OCI-LY3 (cell line): Measurements from ENCODE around the gene DUSP7.

Experiments
- H2AFZ ChIP-seq: fragments of 200-600, 300-600 bp; shearing (Covaris generic); 2 replicates; pipeline ENCODE4 v1.6.0; 2014; ENCODE audit warnings: antibody characterized with exemption, low read depth, low read length
- H3K27ac ChIP-seq: fragments of 200-600, 300-600 bp; sonication (generic); 2 replicates; pipeline ENCODE4 v1.5.1; 2014; ENCODE audit warnings: mild to moderate bottlenecking, low read length, moderate library complexity, mixed read lengths
- H3K27me3 ChIP-seq: fragments of 200-600, 300-600 bp; sonication (generic); 2 replicates; pipeline ENCODE4 v1.6.1; 2014; ENCODE audit warnings: low read depth, low read length, mixed read lengths
- H3K36me3 ChIP-seq: fragments of 200-600, 300-600 bp; sonication (generic); replicated peaks from 2 replicates; pipeline ENCODE3; 2014; ENCODE audit warnings: low read depth, low read length, mixed read lengths
- H3K4me1 ChIP-seq: fragments of 300-600, 200-600 bp; sonication (generic); 2 replicates; pipeline ENCODE4 v1.6.1; 2014; ENCODE audit warnings: low read length, mixed read lengths
- H3K4me2 ChIP-seq: fragments of 200-600, 300-600 bp; sonication (generic); 2 replicates; pipeline ENCODE4 v1.6.1; 2014; ENCODE audit warnings: low read length, mixed read lengths
- H3K4me3 ChIP-seq: fragments of 300-600, 200-600 bp; sonication (generic); 2 replicates; pipeline ENCODE4 v1.5.1; 2014; ENCODE audit warnings: antibody characterized with exemption, mild to moderate bottlenecking, low read length, moderate library complexity
- H3K79me2 ChIP-seq: fragments of 300-600, 200-600 bp; shearing (Covaris generic); 2 replicates; pipeline ENCODE4 v1.6.1; 2014; ENCODE audit warnings: mild to moderate bottlenecking, low read length, mixed read lengths
- H3K9ac ChIP-seq: fragments of 300-600, 200-600 bp; shearing (Covaris generic); 2 replicates; pipeline ENCODE4 v1.6.0; 2014; ENCODE audit warnings: mild to moderate bottlenecking, low read length, moderate library complexity
- H3K9me3 ChIP-seq: fragments of 200-600, 300-600 bp; shearing (Covaris generic); 2 replicates; pipeline ENCODE4 v1.6.1; 2014; ENCODE audit warnings: low read length, mixed read lengths; ENCODE audit not compliant: insufficient read depth
- H4K20me1 ChIP-seq: fragments of 200-600, 300-600 bp; sonication (generic); 2 replicates; pipeline ENCODE4 v1.6.1; 2016; ENCODE audit warnings: low read length, mixed read lengths; ENCODE audit not compliant: insufficient read depth
- CTCF ChIP-seq: fragments of 200-600, 300-600 bp; sonication (generic); IDR thresholded peaks from 2 replicates; pipeline ENCODE4 v1.5.1; 2014; ENCODE audit warnings: antibody characterized with exemption, low read length, low read depth
- EZH2phosphoT487 ChIP-seq: fragments of 200-600 bp; shearing (Covaris generic); IDR thresholded peaks from 2 replicates; pipeline ENCODE4 v1.6.1; 2018; ENCODE audit warnings: antibody characterized with exemption, mixed run types, low read depth

The DUSP7 gene

GRCh38 chr3:52080830-52081719 lies 24.7 kb upstream of the DUSP7 start:
- no peak for TF ChIP-seq EZH2phosphoT487
- H3K27ac ChIP-seq: no peak overlapping the region
- H3K36me3 ChIP-seq: no peaks in the 10 kb centered on the region
- no peaks in the 10 kb centered on the region for H3K27me3 ChIP-seq
- H3K9ac ChIP-seq: no peak overlapping the region
- H3K4me1 ChIP-seq: no peaks in the 10 kb centered on the region
- no peak overlapping the region for H3K4me3 ChIP-seq
- no peaks in the 10 kb centered on the region for H3K9me3 ChIP-seq
- H3K4me2 ChIP-seq: no peak overlapping the region
- no peaks in the 10 kb centered on the region for H3K79me2 ChIP-seq
- H2AFZ ChIP-seq: no peak overlapping the region
- no peaks in the 10 kb centered on the region for H4K20me1 ChIP-seq

- TF ChIP-seq CTCF: no peak
- no peak for TF ChIP-seq EZH2phosphoT487
- Histone ChIP-seq H3K27me3 (no peaks in the 10 kb centered on the region), H3K4me1 (no peaks in the 10 kb centered on the region), H3K9me3 (no peaks in the 10 kb centered on the region), H3K36me3 (no peaks in the 10 kb centered on the region), H4K20me1 (no peaks in the 10 kb centered on the region), H3K4me3 (no peak overlapping the region), H3K27ac (no peak overlapping the region), H2AFZ (no peak overlapping the region), H3K79me2 (no peaks in the 10 kb centered on the region), H3K4me2 (no peak overlapping the region), H3K9ac (no peak overlapping the region)
These were observed 23.6 kb upstream of the DUSP7 start for GRCh38 chr3:52079958-52080357.

GRCh38 chr3:52078781-52079560 lies 22.6 kb upstream of the DUSP7 start:
- Histone ChIP-seq H3K4me2 (no peak overlapping the region), H3K36me3 (peaks cover 7% of the 10 kb centered on the region), H3K9ac (no peak overlapping the region)

GRCh38 chr3:52077925-52078324 lies 21.6 kb upstream of the DUSP7 start:
- H3K36me3 ChIP-seq: peaks cover 8% of the 10 kb centered on the region
- H3K4me3 ChIP-seq: no peak overlapping the region
- no peak overlapping the region for H3K4me2 ChIP-seq
- H3K27me3 ChIP-seq: no peaks in the 10 kb centered on the region
- no peaks in the 10 kb centered on the region for H3K9me3 ChIP-seq
- no peaks in the 10 kb centered on the region for H3K79me2 ChIP-seq
- H4K20me1 ChIP-seq: no peaks in the 10 kb centered on the region
- H3K9ac ChIP-seq: no peak overlapping the region
- no peak overlapping the region for H2AFZ ChIP-seq
- H3K4me1 ChIP-seq: no peaks in the 10 kb centered on the region
- no peak overlapping the region for H3K27ac ChIP-seq
- no peak for TF ChIP-seq EZH2phosphoT487
- no peak for TF ChIP-seq CTCF

More at GRCh38 chr3:52078781-52079560, 22.6 kb upstream of the DUSP7 start:
- Histone ChIP-seq H3K27me3 (no peaks in the 10 kb centered on the region), H3K4me3 (no peak overlapping the region), H3K4me1 (no peaks in the 10 kb centered on the region), H3K27ac (no peak overlapping the region), H3K79me2 (no peaks in the 10 kb centered on the region), H3K9me3 (no peaks in the 10 kb centered on the region), H4K20me1 (no peaks in the 10 kb centered on the region), H2AFZ (no peak overlapping the region)
- TF ChIP-seq EZH2phosphoT487 (no peak), CTCF (no peak)
